Colon (tissue), 2 donors: ENCODE results near the gene CAPSL.
A peak's percentile ranks its signal among the peaks of the same experiment; 100 is the strongest.
"Not testable (repeated sequence)": the region's sequence is repeated elsewhere in the genome, so short reads cannot be mapped to it uniquely, and the experiment has no call there.

Experiments used
- FAIRE-seq: peaks from 2 replicates; lab custom pipeline; 2012; peaks lifted over from hg19 to GRCh38; lab: Jason Lieb, UNC
- donor health status: control.
- donor health status: control.

Gene CAPSL

GRCh38 chr5:35938568-35939227 is at the start of gene CAPSL:
TSS of gene CAPSL (minus strand) at chr5:35938622. CDS start at chr5:35921120, 17,502 bp downstream.
- no peak for FAIRE-seq

GRCh38 chr5:35987776-35988175 is 49.4 kb upstream of the CAPSL start:
- peak; percentile 10 for FAIRE-seq

- no peak for FAIRE-seq
Observed at GRCh38 chr5:35979715-35980114, 41.3 kb upstream of the CAPSL start.

GRCh38 chr5:35976859-35977258 is 38.4 kb upstream of the CAPSL start:
- not testable (repeated sequence) for FAIRE-seq

GRCh38 chr5:35974570-35974969 is 36.1 kb upstream of the CAPSL start:
- no peak for FAIRE-seq

GRCh38 chr5:35971878-35972210 is 33.4 kb upstream of the CAPSL start:
- FAIRE-seq: no peak

GRCh38 chr5:35971186-35971877 is 32.9 kb upstream of the CAPSL start:
- FAIRE-seq: no peak

- no peak for FAIRE-seq
Observed at GRCh38 chr5:35963381-35963843, 25.0 kb upstream of the CAPSL start.

- FAIRE-seq: no peak
Observed at GRCh38 chr5:35960328-35960727, 21.9 kb upstream of the CAPSL start.

GRCh38 chr5:35956429-35956828 is 18.0 kb upstream of the CAPSL start:
- FAIRE-seq: no peak

- no peak for FAIRE-seq
Observed at GRCh38 chr5:35954175-35954574, 15.8 kb upstream of the CAPSL start.

GRCh38 chr5:35947085-35947484 is 8.7 kb upstream of the CAPSL start:
- FAIRE-seq: no peak

- FAIRE-seq: no peak
Observed at GRCh38 chr5:35939639-35940038, 1.2 kb upstream of the CAPSL start.

- no peak for FAIRE-seq
Observed at GRCh38 chr5:35926389-35927051, 11.9 kb downstream of the CAPSL start.

- FAIRE-seq: no peak
Observed at GRCh38 chr5:35924950-35925722, 13.3 kb downstream of the CAPSL start.

GRCh38 chr5:35924122-35924949 is 14.1 kb downstream of the CAPSL start:
- FAIRE-seq: no peak

- FAIRE-seq: no peak
Observed at GRCh38 chr5:35922468-35922867, 16.0 kb downstream of the CAPSL start.

GRCh38 chr5:35921930-35922329 is 16.5 kb downstream of the CAPSL start:
- FAIRE-seq: no peak

- no peak for FAIRE-seq
Observed at GRCh38 chr5:35920890-35921289, 17.5 kb downstream of the CAPSL start.

- FAIRE-seq: no peak
Observed at GRCh38 chr5:35919191-35919590, 19.2 kb downstream of the CAPSL start.

- FAIRE-seq: no peak
Observed at GRCh38 chr5:35908814-35909213, 29.6 kb downstream of the CAPSL start.

- no peak for FAIRE-seq
Observed at GRCh38 chr5:35908228-35908627, 30.2 kb downstream of the CAPSL start.
